ENCODE results near the gene LGALS12.
A peak's percentile ranks its signal among the peaks of the same experiment; 100 is the strongest.

The LGALS12 gene, protein sequence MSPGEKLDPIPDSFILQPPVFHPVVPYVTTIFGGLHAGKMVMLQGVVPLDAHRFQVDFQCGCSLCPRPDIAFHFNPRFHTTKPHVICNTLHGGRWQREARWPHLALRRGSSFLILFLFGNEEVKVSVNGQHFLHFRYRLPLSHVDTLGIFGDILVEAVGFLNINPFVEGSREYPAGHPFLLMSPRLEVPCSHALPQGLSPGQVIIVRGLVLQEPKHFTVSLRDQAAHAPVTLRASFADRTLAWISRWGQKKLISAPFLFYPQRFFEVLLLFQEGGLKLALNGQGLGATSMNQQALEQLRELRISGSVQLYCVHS

DNA sequence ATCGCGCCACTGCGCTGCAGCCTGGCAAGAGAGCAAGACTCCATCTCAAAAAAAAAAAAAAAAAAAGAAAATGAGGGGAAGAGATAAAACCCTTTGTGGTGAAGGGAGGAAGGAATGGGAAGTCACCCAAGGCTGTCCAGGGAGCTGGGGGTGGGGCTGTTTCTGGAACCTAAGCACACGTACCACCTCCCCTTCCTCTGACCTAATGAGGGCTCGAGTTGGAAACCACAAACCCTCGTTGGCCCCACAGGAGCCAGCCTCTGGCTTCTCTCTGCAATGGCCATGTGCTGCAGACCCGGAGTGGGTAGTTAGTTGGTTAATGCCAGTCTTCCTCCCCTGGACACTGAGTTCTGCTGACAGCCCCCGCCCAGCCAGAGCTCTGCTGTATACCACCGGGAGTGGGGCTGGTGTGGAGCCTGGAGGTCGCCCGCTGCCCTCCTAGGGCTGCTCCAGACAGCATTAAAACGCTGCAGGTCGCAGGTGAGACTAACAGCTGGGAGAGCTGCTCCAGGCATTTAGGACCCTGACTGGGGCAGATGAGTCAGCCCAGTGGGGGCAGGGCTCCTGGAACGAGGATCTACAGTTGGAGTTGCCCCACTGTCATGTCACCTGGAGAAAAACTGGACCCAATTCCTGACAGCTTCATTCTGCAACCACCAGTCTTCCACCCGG lies at the start of gene LGALS12:
LGALS12 (plus strand) TSS at position 228 of the 672 bp plus-strand sequence; CDS start at position 603, 375 bp downstream.
- peak; percentile 17 for DNase-seq

DNA sequence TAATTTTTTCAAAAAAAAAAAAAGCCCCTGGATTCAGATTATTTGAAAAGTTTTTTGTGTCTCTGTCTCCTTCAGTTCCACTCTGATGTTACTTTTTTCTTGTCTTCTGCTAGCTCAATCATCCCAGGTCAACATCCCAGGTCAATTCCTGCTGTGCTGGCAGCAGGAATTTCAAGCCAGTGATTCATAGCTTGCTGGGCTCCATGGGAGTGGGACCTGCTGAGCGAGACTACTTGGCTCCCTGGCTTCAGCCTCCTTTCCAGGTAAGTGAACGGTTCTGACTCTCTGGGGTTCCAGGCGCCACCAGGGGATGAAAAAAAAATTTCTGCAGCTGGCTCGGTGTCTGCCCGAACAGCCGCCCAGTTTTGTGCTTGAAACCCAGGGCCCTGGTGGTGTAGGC lies 46.3 kb upstream of the LGALS12 start:
- DNase-seq = no peak

DNA sequence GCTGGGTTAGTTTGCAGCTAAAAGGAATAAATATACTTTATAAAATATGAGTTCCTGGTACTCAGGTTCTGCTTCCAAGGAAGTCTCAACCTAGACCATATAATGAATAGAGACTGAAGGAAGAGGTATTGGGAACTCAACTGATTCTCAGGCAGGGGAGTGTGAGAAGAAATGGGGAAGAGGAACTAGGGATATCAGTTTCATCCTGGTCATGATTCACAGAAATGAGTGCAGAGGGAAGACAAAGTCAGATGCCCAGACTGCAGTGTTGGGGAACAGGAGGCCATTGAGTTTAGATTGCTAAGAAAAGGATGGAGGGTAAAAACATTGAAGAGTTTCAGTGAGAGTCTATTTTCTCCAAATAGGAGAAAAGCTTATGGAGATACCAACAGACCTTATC lies 43.7 kb upstream of the LGALS12 start:
- DNase-seq = no peak

DNA sequence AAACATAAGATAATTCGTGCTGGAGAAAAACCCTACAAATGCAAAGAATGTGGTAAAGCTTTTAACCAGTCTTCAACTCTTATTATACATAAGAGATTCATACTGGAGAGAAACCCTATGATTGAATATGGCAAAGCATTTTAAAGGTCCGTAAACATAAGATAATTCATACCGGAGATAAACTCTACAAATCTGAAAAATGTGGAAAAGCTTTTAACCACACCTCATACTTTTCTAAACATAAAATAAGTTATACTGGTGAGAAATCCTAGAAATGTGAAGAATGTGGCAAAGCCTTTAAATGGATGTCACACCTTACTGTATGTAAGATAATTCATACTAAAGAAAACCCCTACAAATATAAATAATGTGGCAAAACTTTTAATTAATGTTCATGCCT lies 35.6 kb upstream of the LGALS12 start:
- DNase-seq = no peak

DNA sequence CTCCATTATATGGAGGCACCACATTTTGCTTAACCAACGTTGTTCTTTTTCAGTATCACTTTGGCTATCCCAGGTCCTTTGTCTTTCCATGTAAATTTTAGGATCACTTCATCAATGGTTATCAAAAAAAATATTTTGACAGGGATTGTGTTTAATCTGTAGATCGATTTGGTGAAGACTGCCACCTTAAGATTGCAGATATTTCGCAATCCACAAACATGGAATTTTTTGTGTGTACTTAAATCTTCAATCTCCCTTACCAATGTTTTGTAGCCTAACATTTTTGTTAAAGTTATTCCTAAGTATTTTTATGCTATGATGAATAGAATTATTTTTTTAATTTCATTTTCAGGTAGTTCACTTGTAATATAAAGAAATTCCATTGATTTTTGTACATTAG lies 33.5 kb upstream of the LGALS12 start:
- no peak for DNase-seq

DNA sequence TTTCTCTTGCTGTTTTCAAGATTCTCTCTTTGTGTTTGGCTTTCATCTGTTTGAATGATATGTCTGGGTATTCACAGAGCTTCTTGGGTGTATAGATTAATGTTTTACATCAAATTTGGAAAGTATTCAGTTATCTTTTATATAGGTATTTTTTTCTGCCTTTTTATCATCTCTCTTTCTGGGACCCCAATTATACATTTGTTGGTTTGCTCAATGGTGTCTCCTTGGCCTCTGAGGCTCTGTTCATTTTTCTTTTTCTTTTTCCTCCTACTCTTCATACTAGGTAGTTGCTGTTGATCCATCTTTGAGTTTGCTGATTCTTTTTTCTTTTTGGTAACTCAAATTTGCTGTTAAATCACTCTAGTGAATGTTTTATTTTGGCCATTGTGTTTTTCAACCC lies 29.3 kb upstream of the LGALS12 start:
- no peak for DNase-seq

DNA sequence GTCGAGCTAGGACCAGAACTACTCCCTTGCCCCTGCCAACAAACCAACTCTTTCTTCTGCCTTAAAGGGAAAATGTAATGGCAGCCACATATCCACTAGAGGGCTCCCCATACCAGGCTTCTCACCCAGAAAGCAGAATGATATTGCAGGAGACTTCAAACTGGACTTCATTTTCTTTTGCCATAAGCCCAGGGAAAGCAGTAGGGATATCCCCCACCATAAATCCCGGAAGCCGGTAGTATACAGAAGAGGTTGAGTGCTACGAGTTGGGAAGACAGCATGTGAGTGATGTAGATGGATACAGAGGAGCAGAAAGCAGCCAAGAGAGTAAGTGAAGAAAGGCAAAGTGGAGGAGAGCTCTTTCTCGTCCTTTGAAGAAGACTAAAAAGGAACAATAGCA lies 27.0 kb upstream of the LGALS12 start:
- DNase-seq = peak; percentile 79

DNA sequence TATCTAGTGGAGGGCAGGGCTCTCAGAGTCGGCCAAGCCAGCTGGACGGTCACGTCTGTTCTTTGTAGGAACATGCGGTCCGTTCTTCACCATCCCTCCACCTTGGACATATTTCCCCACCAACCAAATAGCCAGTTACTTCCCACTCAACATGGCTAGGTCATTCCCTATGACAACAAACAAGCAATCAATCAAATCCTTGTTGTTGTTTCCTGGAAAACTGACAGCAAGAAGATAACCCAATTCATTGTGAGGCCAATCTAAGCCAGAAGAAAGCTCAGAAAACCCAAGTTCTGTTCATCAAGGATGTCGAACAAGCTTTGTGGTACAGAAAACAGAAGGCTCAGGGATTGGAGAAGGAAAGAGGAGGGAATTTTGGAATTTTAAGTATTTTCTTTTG lies 25.8 kb upstream of the LGALS12 start:
- DNase-seq = no peak

DNA sequence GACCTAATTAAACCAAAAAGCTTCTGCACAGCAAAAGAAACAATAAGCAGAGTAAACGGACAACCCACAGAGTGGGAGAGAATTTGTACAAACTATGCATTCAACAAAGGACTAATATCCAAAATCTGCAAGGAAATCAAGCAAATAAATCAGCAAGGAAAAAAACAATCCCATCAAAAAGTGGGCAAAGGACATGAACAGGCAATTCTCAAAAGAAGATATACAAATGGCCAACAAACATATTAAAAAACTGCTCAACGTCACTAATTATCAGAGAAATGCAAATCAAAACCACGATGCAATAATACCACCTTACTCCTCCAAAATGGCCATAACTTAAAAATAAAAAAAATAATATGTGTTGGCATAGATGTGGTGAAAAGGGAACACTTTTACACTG lies 20.1 kb upstream of the LGALS12 start:
- no peak for DNase-seq

DNA sequence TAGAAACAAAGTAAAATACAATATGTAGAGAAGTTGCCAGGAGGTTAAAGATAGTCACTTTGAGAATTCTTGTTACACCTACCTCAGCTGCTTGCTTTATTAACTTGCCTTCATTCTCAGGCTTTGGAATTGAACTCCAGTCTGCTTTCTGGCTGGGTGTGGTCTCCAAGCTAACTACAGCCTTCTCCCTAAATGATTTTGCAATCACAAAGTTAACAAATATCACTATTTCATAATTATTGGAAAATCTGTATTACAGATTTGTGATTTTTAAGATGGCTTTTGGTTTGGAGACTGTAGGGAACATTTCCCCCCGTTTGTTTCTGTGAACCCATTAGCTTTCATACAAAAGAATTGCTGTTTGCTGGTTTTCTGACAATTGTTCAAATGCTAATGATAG lies 17.1 kb upstream of the LGALS12 start:
- no peak for DNase-seq

DNA sequence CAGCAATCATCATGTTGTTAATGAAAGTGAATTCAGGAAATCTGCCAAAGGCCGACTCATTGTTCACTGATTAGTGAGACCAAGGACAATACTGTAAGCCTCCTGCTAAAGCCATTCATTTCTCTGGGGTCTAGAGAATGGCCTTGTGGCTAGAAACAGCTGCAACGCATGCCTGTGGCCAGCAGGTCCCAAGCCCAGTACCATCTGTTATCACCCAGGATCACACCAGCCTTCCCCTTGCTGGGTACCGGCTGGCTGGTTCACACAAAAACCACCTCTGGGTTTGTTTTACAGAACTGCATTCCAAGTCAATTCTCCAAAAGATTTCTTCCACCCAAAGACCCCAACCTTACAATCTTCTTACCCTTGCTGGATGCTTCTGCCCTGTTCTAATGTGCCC lies 16.0 kb upstream of the LGALS12 start:
- DNase-seq = peak; percentile 28

DNA sequence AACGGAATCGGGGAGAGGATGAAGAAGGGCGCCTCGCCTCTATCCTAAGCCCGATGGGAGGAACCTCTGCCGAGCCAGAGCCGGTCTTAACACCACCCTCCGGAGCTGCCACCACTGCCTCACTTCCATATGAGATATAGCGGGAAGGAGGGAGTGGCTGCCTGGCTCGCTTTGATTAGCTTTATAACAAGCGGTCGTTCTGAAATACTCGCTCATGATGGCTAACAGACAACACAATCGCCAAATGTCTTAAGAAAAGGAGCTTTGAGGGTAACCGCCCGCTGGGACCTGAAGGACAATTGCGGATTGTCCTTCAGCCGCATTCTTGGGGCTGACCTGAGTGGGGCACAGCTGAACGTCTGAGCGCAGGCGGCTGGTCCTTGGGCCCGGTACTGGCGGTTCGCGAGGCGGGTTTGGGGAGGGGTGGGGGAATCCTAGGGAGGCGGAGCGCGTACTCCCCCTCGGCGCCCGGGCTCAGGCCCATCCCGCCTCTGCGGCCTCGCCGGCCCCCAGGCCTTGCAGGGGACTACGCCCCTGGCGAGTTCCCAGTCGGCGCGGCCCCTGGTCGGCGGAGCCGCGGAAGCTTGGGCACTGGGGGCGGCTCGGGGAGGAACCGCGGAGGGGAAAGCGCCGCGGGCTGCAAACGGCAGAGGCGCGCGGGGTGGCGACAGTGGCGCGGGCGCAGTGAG lies 15.2 kb upstream of the LGALS12 start, which contains the start of gene PLAAT5:
PLAAT5 (minus strand) TSS at position 617 of the 689 bp plus-strand sequence; CDS start at position 484, 133 bp downstream.
- no peak for DNase-seq

DNA sequence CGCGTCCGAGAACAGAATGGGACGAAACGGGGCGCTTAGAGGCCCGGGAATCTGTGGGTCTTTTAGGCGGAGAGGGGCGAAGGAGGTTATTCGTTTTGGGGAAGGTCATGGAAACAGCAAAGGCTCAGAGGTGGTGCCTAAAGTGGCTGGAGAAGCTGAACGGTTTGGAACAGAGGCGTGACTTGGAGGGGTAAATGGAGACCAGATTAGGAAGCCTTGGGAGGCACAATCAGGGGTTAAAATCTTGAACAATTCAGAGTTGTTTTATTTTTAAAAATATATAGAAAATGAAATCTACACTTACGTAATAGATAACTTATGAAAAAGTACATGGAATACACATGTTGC lies 14.7 kb upstream of the LGALS12 start:
- DNase-seq = no peak

DNA sequence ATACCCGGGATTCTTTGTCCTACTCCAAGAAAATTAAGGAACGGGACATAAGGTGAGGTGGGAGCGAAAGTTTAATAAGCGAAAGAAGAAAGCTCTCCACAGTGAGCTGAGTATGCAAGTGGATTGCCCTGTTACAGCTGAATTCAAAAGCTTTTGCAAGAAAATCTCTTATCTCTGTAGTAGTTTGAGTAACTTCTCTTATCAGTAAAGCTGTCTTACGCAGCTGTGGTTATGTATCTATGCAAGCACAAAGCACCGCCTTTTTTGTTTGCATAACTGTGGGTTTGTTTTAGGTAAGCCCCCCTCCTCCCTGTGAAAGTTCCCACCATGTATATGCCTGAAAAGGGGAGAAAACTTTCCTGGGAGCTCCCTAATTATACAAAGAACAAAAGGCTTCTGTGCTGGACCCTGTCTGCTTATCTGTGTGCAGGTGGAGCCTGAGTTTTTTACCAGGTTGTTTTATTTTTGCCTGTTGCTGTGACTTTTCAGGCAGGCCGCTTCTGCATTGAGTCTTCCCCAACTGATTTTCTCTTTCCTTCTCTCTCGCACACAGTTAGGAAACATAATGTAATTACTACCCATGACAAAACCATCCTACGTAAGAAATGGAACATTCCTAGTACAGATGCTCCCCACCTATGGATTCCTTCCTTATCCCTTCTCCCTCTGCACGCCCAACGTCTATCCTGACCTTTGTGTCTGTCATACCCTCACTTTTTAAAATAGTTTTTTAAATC lies 14.1 kb upstream of the LGALS12 start:
- no peak for DNase-seq

DNA sequence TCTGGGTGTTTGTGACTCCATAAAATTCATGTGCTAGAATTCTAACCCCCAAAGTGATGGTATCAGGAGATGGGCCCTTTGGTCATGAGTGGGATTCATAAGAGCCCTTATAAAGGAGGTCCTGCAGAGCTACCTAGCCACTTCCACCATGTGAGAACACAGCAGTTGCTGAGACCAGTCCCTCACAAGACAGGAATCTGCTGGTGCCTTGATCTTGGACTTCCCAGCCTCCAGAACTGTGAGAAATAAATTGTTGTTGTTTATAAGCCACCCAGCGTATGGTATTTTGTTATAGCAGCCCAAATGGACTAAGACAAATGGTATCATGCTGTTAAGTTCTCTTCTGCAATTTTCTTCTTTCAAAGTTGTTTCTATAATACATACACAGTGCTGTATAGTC lies 13.4 kb upstream of the LGALS12 start:
- DNase-seq = no peak

DNA sequence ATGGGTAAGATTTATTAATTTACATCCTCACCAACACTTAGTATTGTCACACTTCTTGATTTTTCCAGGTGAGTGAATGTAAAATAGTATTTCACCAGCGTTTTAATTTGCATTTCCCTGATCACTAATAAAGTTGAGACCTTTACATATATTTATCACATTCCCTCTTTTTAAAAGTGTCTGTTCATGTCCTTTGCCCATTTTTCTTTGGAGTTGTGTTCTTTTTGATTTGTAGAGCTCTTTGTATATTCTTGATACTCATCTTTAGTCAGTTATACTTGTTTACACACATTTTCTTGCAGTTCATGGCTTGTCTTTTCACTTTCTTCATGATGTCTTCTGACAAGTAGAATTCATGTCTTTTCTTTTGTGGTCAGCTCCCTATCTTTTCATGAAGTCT lies 12.8 kb upstream of the LGALS12 start:
- no peak for DNase-seq

DNA sequence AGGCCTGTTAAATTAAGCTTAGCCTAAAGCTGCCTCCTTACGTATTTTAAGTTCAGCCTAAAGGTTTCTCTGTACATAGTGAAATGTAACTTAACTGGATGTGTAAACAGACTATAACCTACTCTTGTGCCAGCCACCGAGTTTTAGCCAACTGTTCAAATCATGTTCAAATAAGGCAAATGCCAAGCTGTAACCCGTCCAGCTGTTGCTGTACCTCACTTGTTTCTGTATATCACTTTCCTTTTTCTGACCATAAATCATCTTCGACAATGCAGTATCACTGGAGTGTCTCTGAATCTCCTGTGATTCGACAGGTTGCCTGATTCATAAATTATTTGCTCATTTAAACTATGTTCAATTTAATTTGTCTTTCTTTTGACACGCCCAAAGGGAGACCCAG lies 10.9 kb upstream of the LGALS12 start:
- no peak for DNase-seq

DNA sequence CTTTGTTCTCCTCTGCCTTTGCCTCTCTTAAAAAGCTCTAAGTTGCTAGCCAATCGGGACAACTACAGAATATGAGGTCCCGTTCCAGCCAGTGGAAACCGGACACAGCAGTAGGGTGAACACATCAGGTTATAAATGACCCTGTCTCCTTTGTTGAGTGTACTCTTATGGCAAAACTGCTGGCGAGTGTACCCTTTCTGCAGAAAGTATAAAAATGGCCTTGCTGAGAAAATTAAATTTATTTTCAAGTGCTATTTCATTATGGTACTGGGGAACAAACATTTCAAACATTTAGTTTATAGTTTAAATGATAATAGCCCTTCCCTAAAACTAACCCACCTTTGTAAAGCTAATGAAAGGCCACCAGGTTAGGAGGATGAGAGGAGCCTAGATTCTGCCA lies 6.0 kb upstream of the LGALS12 start:
- no peak for DNase-seq

DNA sequence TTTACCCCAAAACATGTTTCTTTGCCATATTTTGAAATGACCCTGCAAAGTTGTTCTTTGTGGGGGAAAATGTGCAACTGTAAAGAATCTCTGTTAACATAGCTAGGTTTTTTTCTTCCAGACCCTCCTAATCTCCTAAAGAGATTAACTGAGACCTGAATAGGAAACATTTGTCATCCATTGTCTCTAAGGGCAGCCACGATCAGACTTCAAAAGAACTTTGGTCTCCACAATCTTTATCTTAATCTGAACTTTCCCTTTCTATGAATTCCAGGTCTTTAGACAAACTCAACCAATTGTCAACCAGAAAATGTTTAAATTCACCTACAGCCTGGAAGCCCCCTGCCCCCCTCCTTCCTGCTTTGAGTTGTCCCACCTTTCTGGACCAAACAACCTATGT lies 4.6 kb upstream of the LGALS12 start:
- DNase-seq = no peak

DNA sequence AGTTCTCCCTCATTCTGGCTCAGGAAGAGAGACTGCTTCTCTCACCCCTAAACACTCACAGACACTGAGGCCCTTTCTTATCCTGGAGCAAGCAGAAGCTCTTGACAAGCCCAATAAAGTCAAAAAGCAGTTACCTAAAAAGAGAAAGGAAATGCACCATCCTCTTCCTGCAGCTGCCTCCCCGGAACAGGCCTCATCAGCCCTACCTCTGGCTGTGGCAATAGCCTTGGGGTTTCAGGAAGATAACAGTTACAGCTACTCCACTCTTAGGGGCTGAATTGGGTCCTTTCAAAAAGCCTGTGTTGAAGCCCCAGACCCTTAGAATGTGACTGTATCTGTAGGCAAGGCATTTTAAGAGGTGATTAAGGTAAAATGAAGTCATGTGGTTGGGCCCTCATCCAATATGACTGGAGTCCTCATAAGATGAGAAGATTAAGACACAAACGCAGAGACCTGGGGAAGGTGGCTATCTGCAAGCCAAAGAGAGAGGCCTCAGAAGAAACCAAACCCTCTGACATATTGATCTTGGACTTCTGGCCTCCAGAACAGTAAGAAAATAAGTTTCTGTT lies 3.5 kb upstream of the LGALS12 start:
- DNase-seq = no peak

DNA sequence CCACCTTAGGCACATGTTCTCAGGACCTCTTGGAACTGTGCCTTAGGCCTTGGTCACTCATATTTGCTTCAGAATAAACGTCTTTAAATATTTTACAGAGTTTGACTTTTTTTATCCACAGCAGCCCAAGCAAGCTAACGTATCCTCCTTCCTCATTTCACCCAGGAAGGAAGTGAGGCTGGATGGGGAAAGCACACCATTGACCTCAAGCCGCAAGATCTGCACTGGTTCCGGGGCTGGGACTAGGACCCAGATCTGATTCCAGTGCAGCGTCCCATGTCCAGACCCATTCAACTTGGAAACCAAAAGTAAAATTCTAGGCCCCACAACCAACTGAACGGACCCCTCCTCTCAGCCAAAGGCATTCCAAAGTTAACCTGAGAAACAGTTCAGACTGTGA lies 2.4 kb upstream of the LGALS12 start:
- DNase-seq = no peak

DNA sequence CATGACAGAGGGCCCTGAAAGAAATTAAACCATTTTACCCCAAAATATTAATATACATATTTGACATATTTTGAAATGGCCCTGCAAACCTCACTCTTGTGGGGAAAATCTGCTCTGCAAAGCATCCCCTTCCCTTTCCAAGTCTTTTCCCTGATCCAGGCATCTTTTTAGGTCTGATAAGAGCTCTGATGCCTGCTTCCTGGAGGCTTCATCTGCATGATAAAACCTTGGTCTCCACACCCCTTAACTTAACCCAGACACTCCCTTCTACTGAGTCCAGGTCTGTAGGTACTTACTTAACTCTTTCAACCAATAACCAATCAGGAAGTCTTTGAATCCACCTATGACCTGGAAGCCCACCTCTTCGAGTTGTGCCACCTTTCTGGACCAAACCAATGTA lies 1.8 kb upstream of the LGALS12 start:
- no peak for DNase-seq

DNA sequence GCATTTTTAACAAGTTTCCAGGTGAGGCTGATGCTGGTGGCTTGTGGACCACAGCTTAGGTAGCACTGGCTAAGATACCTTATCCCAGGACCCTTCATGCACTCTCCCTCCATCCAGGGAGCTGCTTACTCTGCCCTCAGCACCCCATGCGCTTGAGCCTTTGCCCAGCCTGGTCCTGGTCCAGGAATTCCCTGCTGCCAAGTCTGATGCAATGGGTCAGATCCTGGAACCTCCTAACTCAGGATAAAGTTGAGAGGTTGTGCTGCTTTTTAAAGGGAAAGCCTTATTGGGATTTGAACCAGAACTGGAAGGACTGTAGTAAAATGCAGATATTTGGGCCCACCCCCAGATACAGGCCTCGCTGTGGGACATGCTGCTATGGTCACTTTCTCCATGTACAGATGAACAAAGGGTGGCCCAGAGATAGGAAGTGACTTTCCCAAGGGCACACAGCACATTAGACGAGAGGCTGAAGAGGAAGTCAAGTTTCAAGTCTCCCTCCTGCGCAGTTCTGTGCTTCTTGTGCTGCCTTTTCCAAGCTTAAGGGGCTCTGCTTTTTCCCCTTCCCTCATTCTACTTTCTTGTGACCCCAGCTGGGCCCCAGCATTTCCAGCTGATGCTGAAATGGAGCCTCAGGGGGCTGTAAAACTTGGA lies 824 bp upstream of the LGALS12 start:
- no peak for DNase-seq

Data from fibroblast of upper back skin (primary cell).